Measurements from ENCODE around the gene TRERF1.

TRERF1 gene

GRCh38 chr6:42419490-42420280, 32.0 kb downstream of the TRERF1 start:
- no peak for DNase-seq

GRCh38 chr6:42418724-42419123, 33.0 kb downstream of the TRERF1 start:
- DNase-seq, result no peak

GRCh38 chr6:42417641-42418112, 34.0 kb downstream of the TRERF1 start:
- no peak for DNase-seq

- DNase-seq, result no peak
These were observed 40.3 kb downstream of the TRERF1 start for GRCh38 chr6:42411406-42411805.

- no peak for DNase-seq
These were observed 40.9 kb downstream of the TRERF1 start for GRCh38 chr6:42410861-42411260.

GRCh38 chr6:42409581-42409980, 42.1 kb downstream of the TRERF1 start:
- no peak for DNase-seq

GRCh38 chr6:42407379-42407778, 44.3 kb downstream of the TRERF1 start:
- DNase-seq, result no peak

GRCh38 chr6:42406306-42407280, 45.1 kb downstream of the TRERF1 start:
- DNase-seq, result no peak

GRCh38 chr6:42405021-42405420, 46.7 kb downstream of the TRERF1 start:
- no peak for DNase-seq

- DNase-seq, result peak; percentile 38
These were observed 47.2 kb downstream of the TRERF1 start for GRCh38 chr6:42404484-42404883.

- DNase-seq, result no peak
These were observed 47.9 kb downstream of the TRERF1 start for GRCh38 chr6:42403831-42404230.

GRCh38 chr6:42403421-42403820, 48.3 kb downstream of the TRERF1 start:
- no peak for DNase-seq

GRCh38 chr6:42402184-42402583, 49.5 kb downstream of the TRERF1 start:
- DNase-seq, result peak; percentile 36

GRCh38 chr6:42401613-42401951, 50.1 kb downstream of the TRERF1 start:
- DNase-seq, result no peak

GRCh38 chr6:42400886-42401612, 50.7 kb downstream of the TRERF1 start:
- no peak for DNase-seq

GRCh38 chr6:42400061-42400760, 51.5 kb downstream of the TRERF1 start:
- no peak for DNase-seq

- no peak for DNase-seq
These were observed 55.0 kb downstream of the TRERF1 start for GRCh38 chr6:42396720-42397119.

GRCh38 chr6:42394881-42395620, 56.7 kb downstream of the TRERF1 start:
- no peak for DNase-seq

- no peak for DNase-seq
These were observed 57.6 kb downstream of the TRERF1 start for GRCh38 chr6:42394151-42394550.

GRCh38 chr6:42393339-42393738, 58.4 kb downstream of the TRERF1 start:
- DNase-seq, result no peak

- no peak for DNase-seq
These were observed 58.9 kb downstream of the TRERF1 start for GRCh38 chr6:42392833-42393232.

- DNase-seq, result no peak
These were observed 60.3 kb downstream of the TRERF1 start for GRCh38 chr6:42391441-42391840.

All from stimulated activated CD4-positive, alpha-beta T cell treated with anti-CD3 and anti-CD28 coated beads, Interleukin-4, amount 100 ng/mL, for 1 hour (primary cell).